SH-SY5Y (cell line): ENCODE data around the gene TADA2B.

Source experiments
- GATA2 ChIP-seq: IDR thresholded peaks from 2 replicates; pipeline ENCODE4 v1.6.1; 2011; ENCODE audit warnings: mild to moderate bottlenecking, low read depth, low read length
- GATA3 ChIP-seq: IDR thresholded peaks from 2 replicates; pipeline ENCODE4 v1.6.1; 2011; ENCODE audit warnings: low read depth, mild to moderate bottlenecking, low read length, moderate library complexity

- TF ChIP-seq GATA3 (no peak), GATA2 (no peak)
These were observed 39.8 kb upstream of the TADA2B start for GRCh38 chr4:7003176-7003878.
